Mesendoderm (in vitro differentiated cells): ENCODE measurements around the gene CYB561. TPM values are rescaled to one million over a fixed set of nuclear protein-coding genes. Genes with fewer than 3 reads are reported as not detected.

Experiments used
- DNase-seq: peaks from one replicate; pipeline ENCODE4 v3.0.0; 2013
- H2AK5ac ChIP-seq: 2 replicates; pipeline ENCODE4 v1.6.1; 2013; ENCODE audit warnings: low read length, inconsistent platforms
- H2BK120ac ChIP-seq: 2 replicates; pipeline ENCODE4 v1.6.1; 2013; ENCODE audit warnings: low read depth, mild to moderate bottlenecking, low read length, moderate library complexity, mixed read lengths
- H2BK15ac ChIP-seq: replicated peaks from 2 replicates; pipeline ENCODE4 v1.6.1; 2013; ENCODE audit warnings: low read depth, mild to moderate bottlenecking, moderate library complexity
- H2BK5ac ChIP-seq: 2 replicates; pipeline ENCODE4 v1.6.1; 2013; ENCODE audit warnings: low read length, inconsistent platforms
- H3K18ac ChIP-seq: 2 replicates; pipeline ENCODE4 v1.6.1; 2013; ENCODE audit warnings: mild to moderate bottlenecking, low read length, mixed read lengths
- H3K23ac ChIP-seq: one replicate; pipeline ENCODE4 v1.6.1; 2013; ENCODE audit warnings: low read length
- H3K27ac ChIP-seq: 2 replicates; pipeline ENCODE4 v1.5.1; 2013; ENCODE audit warnings: low read depth, mild to moderate bottlenecking, inconsistent platforms, low read length, moderate library complexity
- H3K27me3 ChIP-seq: 2 replicates; pipeline ENCODE4 v1.6.1; 2013; ENCODE audit warnings: low read length, control low read depth, mild to moderate bottlenecking, inconsistent platforms; ENCODE audit not compliant: insufficient read depth, poor library complexity
- H3K36me3 ChIP-seq: 2 replicates; pipeline ENCODE4 v1.6.1; 2013; ENCODE audit warnings: low read length, inconsistent platforms; ENCODE audit not compliant: control insufficient read depth, insufficient read depth
- H3K4ac ChIP-seq: one replicate; pipeline ENCODE4 v1.6.1; 2013; ENCODE audit warnings: low read depth, mild to moderate bottlenecking, low read length, moderate library complexity
- H3K4me1 ChIP-seq: 2 replicates; pipeline ENCODE4 v1.6.1; 2013; ENCODE audit warnings: low read depth, low read length, inconsistent platforms; ENCODE audit not compliant: control insufficient read depth
- H3K4me2 ChIP-seq: 2 replicates; pipeline ENCODE4 v1.6.1; 2013; ENCODE audit warnings: low read length
- H3K4me3 ChIP-seq: 2 replicates; pipeline ENCODE4 v1.5.1; 2013; ENCODE audit warnings: mild to moderate bottlenecking, low read length
- H3K56ac ChIP-seq: one replicate; pipeline ENCODE4 v1.6.1; 2013; ENCODE audit warnings: low read length
- H3K79me1 ChIP-seq: 2 replicates; pipeline ENCODE4 v1.6.1; 2013; ENCODE audit warnings: low read length, inconsistent platforms
- H3K79me2 ChIP-seq: 2 replicates; pipeline ENCODE4 v1.6.1; 2013; ENCODE audit warnings: mild to moderate bottlenecking, low read length; ENCODE audit not compliant: control insufficient read depth, insufficient read depth
- H3K9ac ChIP-seq: 2 replicates; pipeline ENCODE4 v1.6.1; 2013; ENCODE audit warnings: low read length, inconsistent platforms
- H4K5ac ChIP-seq: one replicate; pipeline ENCODE4 v1.6.1; 2013; ENCODE audit warnings: low read length
- H4K8ac ChIP-seq: one replicate; pipeline ENCODE4 v1.6.1; 2013; ENCODE audit warnings: low read depth, mild to moderate bottlenecking, control low read depth, low read length, moderate library complexity
- WGBS: extraction: QIAGEN DNeasy Blood & Tissue Kit; methylation state at CpG from one replicate; pipeline ENCODE4 v1.1.7; 2013; ENCODE audit warnings: low lambda C conversion rate, missing lambda C conversion rate; ENCODE audit not compliant: insufficient coverage; ENCODE audit errors: extremely low coverage; 5-methylcytosine and 5-hydroxymethylcytosine counted together
- polyA plus RNA-seq, 2 experiments: library from polyadenylated mRNA; stranded (reverse); fragments of 200-250 nt; gene quantifications; one replicate each; pipeline ENCODE4 v1.2.3, GENCODE V29; 2013

CYB561 gene, protein sequence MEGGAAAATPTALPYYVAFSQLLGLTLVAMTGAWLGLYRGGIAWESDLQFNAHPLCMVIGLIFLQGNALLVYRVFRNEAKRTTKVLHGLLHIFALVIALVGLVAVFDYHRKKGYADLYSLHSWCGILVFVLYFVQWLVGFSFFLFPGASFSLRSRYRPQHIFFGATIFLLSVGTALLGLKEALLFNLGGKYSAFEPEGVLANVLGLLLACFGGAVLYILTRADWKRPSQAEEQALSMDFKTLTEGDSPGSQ
- polyA plus RNA-seq (2013, experiment 1 of 2) = 25.0 TPM
- 24.4 TPM for polyA plus RNA-seq (2013, experiment 2 of 2)

DNA sequence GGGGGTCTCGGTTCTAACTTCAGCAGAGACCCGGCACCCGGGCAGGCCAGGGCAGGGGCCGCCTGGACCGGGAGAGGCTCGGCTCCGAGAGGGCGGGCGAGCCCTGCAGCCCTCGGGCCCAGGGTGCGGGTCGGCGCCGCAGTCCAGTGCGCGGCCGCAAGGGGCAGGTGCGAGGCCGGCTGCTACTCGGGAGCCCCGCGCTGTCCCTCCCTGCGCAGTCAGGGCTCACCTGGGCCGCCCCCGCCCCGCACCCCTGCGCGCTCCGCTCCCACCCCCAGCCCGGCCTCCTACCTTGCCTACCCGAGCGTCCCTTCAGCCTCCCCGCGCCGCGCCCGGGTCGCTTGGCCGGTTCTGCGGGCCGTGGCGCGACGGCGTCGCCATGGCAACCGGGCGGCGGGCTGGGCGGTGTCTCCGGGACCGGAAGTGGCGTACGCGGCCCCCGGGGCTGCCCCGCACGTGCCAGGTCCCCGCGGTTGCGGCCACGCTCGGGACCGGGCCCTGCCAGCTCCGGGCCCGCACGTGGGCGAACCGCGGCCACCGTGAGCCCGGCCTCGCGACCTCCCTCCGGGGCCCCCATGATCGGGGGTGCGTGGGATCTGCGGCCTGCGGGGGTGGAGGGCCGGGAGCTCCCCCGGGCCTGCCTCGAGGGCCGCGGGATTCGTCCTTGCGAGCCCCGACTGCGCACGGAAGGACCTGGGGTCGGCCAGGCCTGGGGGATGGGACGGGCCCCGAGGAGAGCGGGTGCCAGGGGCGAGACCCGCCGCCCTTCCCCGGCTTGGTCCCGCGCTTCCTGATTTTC is at the start of gene CYB561:
TSS of gene CYB561 (minus strand) at position 353 of the 799 bp plus-strand sequence. CDS start 8,759 bp downstream, outside the sequence.
- no peaks in the 10 kb centered on the region for H3K27me3 ChIP-seq
- H3K56ac ChIP-seq = peak within 1 kb of the TSS; percentile 96
- H3K4me1 ChIP-seq = peaks cover 6% of the 10 kb centered on the region
- peak within 1 kb of the TSS; percentile 88 for H3K27ac ChIP-seq
- H3K9ac ChIP-seq = peak within 1 kb of the TSS; percentile 85
- peak within 1 kb of the TSS; percentile 92 for H3K4me2 ChIP-seq
- peak; percentile 87 for DNase-seq
- no peaks in the 10 kb centered on the region for H3K36me3 ChIP-seq
- peak within 1 kb of the TSS; percentile 62 for H3K4me3 ChIP-seq
- peak within 1 kb of the TSS; percentile 97 for H3K4ac ChIP-seq
- peak within 1 kb of the TSS; percentile 68 for H2AK5ac ChIP-seq
- peak within 1 kb of the TSS; percentile 64 for H2BK120ac ChIP-seq
- peak within 1 kb of the TSS; percentile 65 for H2BK5ac ChIP-seq
- H2BK15ac ChIP-seq = peak within 1 kb of the TSS; percentile 2
- H3K79me2 ChIP-seq = no peaks in the 10 kb centered on the region
- H3K18ac ChIP-seq = peak within 1 kb of the TSS; percentile 98
- peak within 1 kb of the TSS; percentile 91 for H4K8ac ChIP-seq
- peak within 1 kb of the TSS; percentile 5 for H4K5ac ChIP-seq
- peak within 1 kb of the TSS; percentile 37 for H3K23ac ChIP-seq
- peaks cover 4% of the 10 kb centered on the region for H3K79me1 ChIP-seq
- WGBS = no CpG with 5 or more reads among the region's 99 CpGs

DNA sequence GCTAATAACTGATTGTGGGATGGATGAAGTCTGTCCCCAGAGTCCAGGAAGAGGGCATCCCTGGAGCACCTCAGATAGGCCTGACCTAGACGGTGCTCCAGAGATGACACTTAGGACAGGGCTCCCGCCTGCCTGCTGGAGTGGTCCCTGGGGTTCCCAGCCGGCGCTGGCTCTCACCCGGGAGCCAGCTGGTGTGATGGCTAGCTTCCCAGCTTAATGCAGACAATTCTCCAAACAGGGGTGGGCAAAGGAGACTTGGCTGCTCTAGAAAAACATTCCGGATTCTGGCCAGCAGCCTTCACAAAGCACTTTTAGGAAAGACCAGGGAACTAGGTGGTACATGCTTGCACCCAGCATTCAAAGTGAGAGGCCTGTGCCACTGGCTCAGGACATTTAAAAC is 49.4 kb upstream of the CYB561 start:
- Histone ChIP-seq H3K36me3 (no peaks in the 10 kb centered on the region), H3K79me1 (no peaks in the 10 kb centered on the region), H4K8ac (no peak overlapping the region), H3K4ac (no peak overlapping the region), H2BK120ac (no peak overlapping the region), H3K56ac (no peak overlapping the region), H3K27ac (no peak overlapping the region), H3K9ac (no peak overlapping the region), H3K4me3 (no peak overlapping the region), H3K27me3 (no peaks in the 10 kb centered on the region), H3K18ac (no peak overlapping the region), H4K5ac (no peak overlapping the region), H2BK15ac (no peak overlapping the region), H3K4me1 (peaks cover 3% of the 10 kb centered on the region), H3K79me2 (no peaks in the 10 kb centered on the region), H2AK5ac (no peak overlapping the region), H2BK5ac (no peak overlapping the region), H3K4me2 (no peak overlapping the region), H3K23ac (no peak overlapping the region)
- DNase-seq = no peak
- no CpG with 5 or more reads among the region's 6 CpGs for WGBS

DNA sequence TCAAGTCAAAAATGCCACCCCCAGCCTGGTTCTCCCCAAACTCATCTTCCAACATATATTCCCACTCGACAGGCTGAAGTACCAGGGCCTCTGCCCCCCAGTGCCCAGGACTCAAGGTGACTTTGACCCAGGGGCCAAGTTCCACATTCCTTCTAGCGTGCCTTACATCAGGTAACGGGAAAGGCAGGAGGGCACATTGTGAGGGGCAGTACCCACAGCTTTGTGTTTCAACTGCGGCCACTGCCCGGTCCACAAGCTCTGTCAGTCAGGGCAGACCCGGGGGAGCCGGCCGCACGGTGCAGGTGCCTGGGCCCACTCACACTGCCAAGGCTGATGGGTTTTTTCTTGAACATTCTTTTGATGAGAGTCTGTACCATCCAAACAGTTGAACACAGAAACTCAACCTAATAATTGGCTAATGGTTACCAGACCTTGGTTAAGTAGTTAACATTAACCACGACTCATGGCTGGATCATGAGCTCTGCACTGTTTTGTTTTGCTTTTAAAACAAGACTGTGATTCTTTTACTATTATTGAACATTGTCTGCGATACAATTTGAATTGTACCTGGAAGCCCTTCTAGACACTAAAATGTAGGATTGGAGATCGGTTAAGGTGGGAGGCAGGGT is 48.3 kb upstream of the CYB561 start:
- no CpG with 5 or more reads among the region's 12 CpGs for WGBS

DNA sequence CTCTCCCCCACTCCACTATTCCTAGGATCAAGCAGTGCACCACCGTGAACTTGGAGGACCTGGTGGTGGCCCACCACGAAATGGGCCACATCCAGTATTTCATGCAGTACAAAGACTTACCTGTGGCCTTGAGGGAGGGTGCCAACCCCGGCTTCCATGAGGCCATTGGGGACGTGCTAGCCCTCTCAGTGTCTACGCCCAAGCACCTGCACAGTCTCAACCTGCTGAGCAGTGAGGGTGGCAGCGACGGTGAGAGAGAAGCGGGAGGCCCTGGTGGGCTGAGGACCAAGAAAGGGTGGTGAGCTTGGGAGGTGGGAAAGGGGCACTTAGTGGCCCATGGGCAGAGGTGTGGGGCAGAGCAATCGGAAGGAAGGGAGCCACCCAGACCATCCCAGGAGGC is 47.3 kb upstream of the CYB561 start:
- Histone ChIP-seq H2BK15ac (no peak overlapping the region), H3K27ac (no peak overlapping the region), H2BK120ac (no peak overlapping the region), H3K9ac (no peak overlapping the region), H3K4me2 (no peak overlapping the region), H2AK5ac (no peak overlapping the region), H3K79me2 (no peaks in the 10 kb centered on the region), H3K27me3 (no peaks in the 10 kb centered on the region), H3K4me3 (no peak overlapping the region), H3K4me1 (peaks cover 3% of the 10 kb centered on the region), H3K23ac (no peak overlapping the region), H3K56ac (no peak overlapping the region), H3K18ac (no peak overlapping the region), H3K4ac (no peak overlapping the region), H3K79me1 (no peaks in the 10 kb centered on the region), H4K8ac (no peak overlapping the region), H2BK5ac (no peak overlapping the region), H3K36me3 (no peaks in the 10 kb centered on the region), H4K5ac (no peak overlapping the region)
- WGBS = no CpG with 5 or more reads among the region's 9 CpGs
- DNase-seq = no peak

More for the DNA sequence above, 48.3 kb upstream of the CYB561 start:
- Histone ChIP-seq H3K23ac (no peak overlapping the region), H4K5ac (no peak overlapping the region), H3K4me2 (no peak overlapping the region), H3K4me3 (no peak overlapping the region), H3K4ac (no peak overlapping the region), H3K18ac (no peak overlapping the region), H3K4me1 (peaks cover 3% of the 10 kb centered on the region), H3K27ac (no peak overlapping the region), H2AK5ac (no peak overlapping the region), H3K56ac (no peak overlapping the region), H2BK15ac (no peak overlapping the region), H2BK120ac (no peak overlapping the region), H2BK5ac (no peak overlapping the region), H3K36me3 (no peaks in the 10 kb centered on the region), H3K79me1 (no peaks in the 10 kb centered on the region), H3K27me3 (no peaks in the 10 kb centered on the region), H4K8ac (no peak overlapping the region), H3K9ac (no peak overlapping the region), H3K79me2 (no peaks in the 10 kb centered on the region)
- no peak for DNase-seq

DNA sequence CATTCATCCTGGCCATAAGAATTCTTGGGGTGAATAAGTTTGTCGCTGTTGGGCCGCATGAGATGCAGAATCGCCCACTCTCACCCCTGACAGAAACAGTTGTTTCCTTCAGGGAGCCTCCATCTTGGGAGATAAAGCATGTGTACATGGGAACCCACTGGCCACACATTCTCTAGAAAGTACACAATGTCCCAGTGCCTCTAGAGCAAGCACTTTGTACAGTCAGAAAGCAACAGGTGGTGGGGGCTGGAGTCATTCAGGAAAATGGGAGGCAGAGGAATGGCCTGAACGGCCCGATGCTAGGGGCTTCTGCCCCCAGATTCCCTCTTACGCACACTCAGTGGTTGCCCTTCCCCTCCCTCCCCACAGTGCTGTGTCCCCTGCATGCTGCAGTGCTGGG is 46.8 kb upstream of the CYB561 start:
- Histone ChIP-seq H3K79me2 (no peaks in the 10 kb centered on the region), H3K23ac (no peak overlapping the region)
- no CpG with 5 or more reads among the region's 6 CpGs for WGBS

More for the DNA sequence above, 46.8 kb upstream of the CYB561 start:
- Histone ChIP-seq H3K27ac (no peak overlapping the region), H3K56ac (no peak overlapping the region), H2BK120ac (no peak overlapping the region), H3K4me1 (peaks cover 3% of the 10 kb centered on the region), H3K18ac (no peak overlapping the region), H2BK15ac (no peak overlapping the region), H3K4ac (no peak overlapping the region), H2BK5ac (no peak overlapping the region), H3K27me3 (no peaks in the 10 kb centered on the region), H3K4me3 (no peak overlapping the region), H3K79me1 (no peaks in the 10 kb centered on the region), H4K8ac (no peak overlapping the region), H2AK5ac (no peak overlapping the region), H3K9ac (no peak overlapping the region), H3K4me2 (no peak overlapping the region), H4K5ac (no peak overlapping the region), H3K36me3 (no peaks in the 10 kb centered on the region)
- DNase-seq = no peak
